HepG2 (cell line): Measurements from ENCODE around the gene PSD4. TPM values are rescaled to one million over a fixed set of nuclear protein-coding genes. Genes with fewer than 3 reads are reported as not detected.
A peak's percentile ranks its signal among the peaks of the same experiment; 100 is the strongest.

Source experiments
- AHDC1 ChIP-seq: sonication (generic); formaldehyde crosslinking; IDR thresholded peaks from 2 replicates; pipeline ENCODE4 v1.5.1; 2020; ENCODE audit warnings: mild to moderate bottlenecking, missing genetic modification reagents, borderline replicate concordance
- AHR ChIP-seq: IDR thresholded peaks from 2 replicates; pipeline ENCODE4 v1.6.1; 2018; ENCODE audit warnings: missing genetic modification reagents, missing compliant biosample characterization
- CERS6 ChIP-seq: sonication (generic); formaldehyde crosslinking; IDR thresholded peaks from 2 replicates; pipeline ENCODE4 v1.5.0; 2020; ENCODE audit warnings: missing genetic modification reagents
- EED ChIP-seq: sonication (generic); formaldehyde crosslinking; IDR thresholded peaks from 2 replicates; pipeline ENCODE4 v1.5.0; 2020; ENCODE audit warnings: mild to moderate bottlenecking, missing genetic modification reagents
- FLYWCH1 ChIP-seq: sonication (generic); formaldehyde crosslinking; IDR thresholded peaks from 2 replicates; pipeline ENCODE4 v1.8.1; 2023; ENCODE audit warnings: mild to moderate bottlenecking, missing genetic modification reagents
- HMGXB4 ChIP-seq, 2 experiments: sonication (generic) in 1 of 2; formaldehyde crosslinking in 1 of 2; IDR thresholded peaks; 2 replicates each; pipeline versions ENCODE4 v1.4.0 to v1.6.1; 2018 to 2020; ENCODE audit warnings: missing genetic modification reagents in 2 of 2, borderline replicate concordance in 1 of 2, low read depth in 1 of 2, mild to moderate bottlenecking in 1 of 2, missing biosample characterization in 1 of 2
- KAT2B ChIP-seq: fragments of 150-350 bp; IDR thresholded peaks from 2 replicates; pipeline ENCODE4 v1.6.1; 2014; ENCODE audit warnings: low read depth, low read length, borderline replicate concordance
- KDM1A ChIP-seq: IDR thresholded peaks from 2 replicates; pipeline ENCODE4 v1.6.1; 2016; ENCODE audit warnings: missing compliant biosample characterization
- KDM6A ChIP-seq: IDR thresholded peaks from 2 replicates; pipeline ENCODE4 v1.6.1; 2016; ENCODE audit warnings: low read depth
- LBX2 ChIP-seq: sonication (generic); formaldehyde crosslinking; IDR thresholded peaks from 2 replicates; pipeline ENCODE4 v1.5.0; 2020; ENCODE audit warnings: missing genetic modification reagents, mild to moderate bottlenecking, borderline replicate concordance
- MTA3 ChIP-seq: sonication (generic); formaldehyde crosslinking; IDR thresholded peaks from 2 replicates; pipeline ENCODE4 v1.4.0; 2020; ENCODE audit warnings: missing genetic modification reagents
- MXD1 ChIP-seq: sonication (generic); formaldehyde crosslinking; IDR thresholded peaks from 2 replicates; pipeline ENCODE4 v1.4.0; 2020; ENCODE audit warnings: mild to moderate bottlenecking, missing genetic modification reagents
- PAF1 ChIP-seq: IDR thresholded peaks from 2 replicates; pipeline ENCODE4 v1.6.1; 2016; ENCODE audit warnings: missing genetic modification reagents, missing compliant biosample characterization
- SETDB1 ChIP-seq: sonication (generic); formaldehyde crosslinking; IDR thresholded peaks from 2 replicates; pipeline ENCODE4 v1.5.1; 2020; ENCODE audit warnings: missing genetic modification reagents, mild to moderate bottlenecking, borderline replicate concordance
- SIX4 ChIP-seq: sonication (generic); formaldehyde crosslinking; IDR thresholded peaks from 2 replicates; pipeline ENCODE4 v1.4.0; 2020; ENCODE audit warnings: missing genetic modification reagents
- ZNF12 ChIP-seq: sonication (generic); formaldehyde crosslinking; IDR thresholded peaks from 2 replicates; pipeline ENCODE4 v1.5.0; 2020; ENCODE audit warnings: missing genetic modification reagents
- ZNF513 ChIP-seq: sonication (generic); formaldehyde crosslinking; conservative IDR thresholded peaks from 2 replicates; pipeline ENCODE4 v1.5.0; 2020; ENCODE audit warnings: missing genetic modification reagents
- ZNF713 ChIP-seq: sonication (generic); formaldehyde crosslinking; IDR thresholded peaks from 2 replicates; pipeline ENCODE4 v1.4.0; 2020; ENCODE audit warnings: mild to moderate bottlenecking, missing genetic modification reagents
- polyA plus RNA-seq, 8 experiments: library from polyadenylated mRNA; depleted of rRNA in 3 of 8; stranded (reverse) in 7 of 8; unstranded in 1 of 8; fragments of >200 nt; fragmentation: Illumina TruSeq in 4 of 8; extraction: Trizol in 4 of 8; gene quantifications; 2 replicates each; pipeline versions ENCODE4 v1.2.1 to v1.2.3, GENCODE V29; 2011 to 2016; ENCODE audit warnings: low read depth in 4 of 8, missing spikeins in 1 of 8, mixed read lengths in 1 of 8; ENCODE audit not compliant: insufficient read depth in 1 of 8
- total RNA-seq, 5 experiments: library from RNA; depleted of rRNA; stranded (reverse); fragments of >200 nt; fragmentation: Illumina TruSeq; extraction: Trizol; gene quantifications; 2 replicates each; pipeline ENCODE4 v1.2.3, GENCODE V29; 2016; ENCODE audit warnings: low read depth in 1 of 5

Gene PSD4
- total and polyA plus RNA-seq, 2 of the 13 experiments (the other 11 are each of a cell fraction or from before 2014, with no cell fraction given), result 5.8 to 9.4 TPM

- TF ChIP-seq HMGXB4 (CRISPR knock-in tag; IDR thresholded peaks at IDR 0.05; ENCODE audit: borderline replicate concordance in 1 of 2, low read depth in 1 of 2) (peak in 1 of 2 experiments; percentile 26; a peak in 1 of 4 replicates), KDM1A (CRISPR knock-in tag) (no peak), ZNF12 (CRISPR knock-in tag) (peak; percentile 8; the same call in 1 of the 2 replicates), MTA3 (CRISPR knock-in tag) (no peak), CERS6 (CRISPR knock-in tag) (no peak), SIX4 (no peak), ZNF513 (CRISPR knock-in tag) (no peak), SETDB1 (CRISPR knock-in tag) (no peak), AHDC1 (CRISPR knock-in tag) (peak; percentile 84; the same call in 1 of the 2 replicates), PAF1 (CRISPR knock-in tag) (no peak), KAT2B (no peak), AHR (CRISPR knock-in tag) (no peak), KDM6A (no peak), FLYWCH1 (no peak), LBX2 (no peak), EED (no peak), ZNF713 (CRISPR knock-in tag) (no peak), MXD1 (CRISPR knock-in tag) (no peak)
These were observed 48.6 kb upstream of the PSD4 start (continued) for GRCh38 chr2:113124984-113125855.
